ENCODE measurements around the gene LARGE1. TPM values are rescaled to one million over a fixed set of nuclear protein-coding genes. Genes with fewer than 3 reads are reported as not detected.
A peak's percentile ranks its signal among the peaks of the same experiment; 100 is the strongest.

The LARGE1 gene
- total and polyA plus RNA-seq, 2 of the 8 experiments (the other 6 are each of a cell fraction or from before 2014, with no cell fraction given) = 43.7 to 83.0 TPM

GRCh38 chr22:33851821-33852384, 68.4 kb downstream of the LARGE1 start:
- FAIRE-seq (no peak), DNase-seq (ENCODE audit: low read depth in 1 of 2, low spot score in 2 of 2) (no peak)
- Histone ChIP-seq H4K8ac (ENCODE audit: extremely low read depth, insufficient read depth, low read length) (no peak overlapping the region), H3K9ac (replicated peaks in 1 of 4; ENCODE audit: extremely low read depth in 1 of 4, low read depth in 3 of 4, low read length in 3 of 4) (peak overlapping the region in 1 of 4 experiments; percentile 60; a peak in 2 of 7 replicates), H2AFZ (ENCODE audit: low read length) (no peak overlapping the region), H3K79me2 (ENCODE audit: control insufficient read depth in 1 of 2, insufficient read depth in 2 of 2, low read length in 2 of 2) (peaks cover 14 to 97% of the 10 kb centered on the region in 2 experiments), H3K4me1 (replicated peaks in 1 of 4; ENCODE audit: control insufficient read depth in 3 of 4, insufficient read depth in 4 of 4, low read length in 3 of 4) (peaks cover 35 to 58% (median 48%) of the 10 kb centered on the region in 4 experiments), H4K20me1 (replicated peaks in 1 of 2; ENCODE audit: control insufficient read depth in 1 of 2, insufficient read depth in 2 of 2, low read length in 2 of 2) (peaks cover 0 to 2% of the 10 kb centered on the region in 2 experiments), H3K27ac (ENCODE audit: low read depth, low read length) (peak overlapping the region; percentile 94), H2BK12ac (ENCODE audit: low read depth, low read length) (no peak overlapping the region), H3K18ac (ENCODE audit: extremely low read depth, low read length) (no peak overlapping the region), H3K56ac (replicated peaks; ENCODE audit: insufficient read length, low read depth, low read length) (no peak overlapping the region), H3K4me2 (ENCODE audit: insufficient read depth in 1 of 2, low read depth in 2 of 2, low read length in 2 of 2) (peak overlapping the region in 1 of 2 experiments; percentile 45; a peak in 2 of 4 replicates), H3K4me3 (ENCODE audit: extremely low read depth in 1 of 4, insufficient read depth in 2 of 4, low read depth in 3 of 4, low read length in 4 of 4) (0 out of 8 replicates have a peak overlapping the region, but pooled peaks of 1 of the 4 experiments have one; percentile 48), H2BK20ac (ENCODE audit: low read length) (0 out of 2 replicates have a peak overlapping the region, but pooled peaks have one; percentile 8), H3K79me1 (ENCODE audit: low read depth, low read length) (peaks cover 10% of the 10 kb centered on the region), H2BK15ac (ENCODE audit: low read length) (no peak overlapping the region), H4K5ac (ENCODE audit: insufficient read length, low read depth, low read length) (no peak overlapping the region), H2BK120ac (replicated peaks; ENCODE audit: low read depth, low read length) (no peak overlapping the region), H3K23ac (ENCODE audit: insufficient read length) (no peak overlapping the region), H3K4ac (replicated peaks; ENCODE audit: insufficient read length, low read depth, low read length) (no peak overlapping the region), H2BK5ac (ENCODE audit: low read depth, low read length) (0 out of 2 replicates have a peak overlapping the region, but pooled peaks have one; percentile 77), H4K91ac (replicated peaks; ENCODE audit: insufficient read length, low read length) (no peak overlapping the region), H2AK5ac (ENCODE audit: low read depth, low read length) (no peak overlapping the region), H3K14ac (ENCODE audit: insufficient read length) (no peak overlapping the region), H3K27me3 (replicated peaks in 1 of 4; ENCODE audit: control insufficient read depth in 3 of 4, extremely low read depth in 1 of 4, insufficient read depth in 3 of 4, low read length in 3 of 4) (no peaks in the 10 kb centered on the region), H3K23me2 (ENCODE audit: low read depth, low read length) (no peaks in the 10 kb centered on the region; the same call in 1 of the 2 replicates), H3K9me3 (ENCODE audit: insufficient read depth in 2 of 2, low read depth in 1 of 2, low read length in 1 of 2) (no peaks in the 10 kb centered on the region), H3K36me3 (ENCODE audit: control insufficient read depth in 2 of 4, insufficient read depth in 4 of 4, low read length in 3 of 4) (0 out of 8 replicates have a peak, but pooled peaks cover 0 to 5% (median 0%) of the 10 kb centered on the region in 4 experiments)
- WGBS, 2 experiments (ENCODE audit: extremely low coverage in 1 of 2, insufficient coverage in 1 of 2, insufficient read length in 1 of 2, insufficient replicate concordance in 2 of 2, low coverage in 1 of 2, low lambda C conversion rate in 2 of 2, missing lambda C conversion rate in 1 of 2) = 82% methylated on average over 5 of the region's 5 CpGs; no CpG with 5 or more reads in 1 of the 2 experiments
- POLR2A ChIA-PET (ENCODE audit: partially characterized antibody) = interaction anchor here (1.1 to 2.6 kb wide), 6 partner anchors 9 to 67 kb away, joined by 3 to 11 read pairs (median 6); no protein-coding TSS in a partner anchor
- CTCF ChIA-PET (ENCODE audit: partially characterized antibody) = interaction anchor here (1.4 to 2.3 kb wide), 2 partner anchors 16 to 71 kb away, joined by 4 to 5 read pairs; no protein-coding TSS in a partner anchor
- TF ChIP-seq POU5F1 (IDR thresholded peaks at IDR 0.05; ENCODE audit: low read depth, low read length) = no peak
- no peak for TF ChIP-seq E2F6 (IDR thresholded peaks at IDR 0.05)
- no peak for TF ChIP-seq CTBP2 (IDR thresholded peaks at IDR 0.05; ENCODE audit: borderline replicate concordance, insufficient read depth, insufficient read length, low read length)
- no peak for TF ChIP-seq CREB1 (IDR thresholded peaks at IDR 0.05)
- TF ChIP-seq CBX8 (IDR thresholded peaks at IDR 0.05; ENCODE audit: borderline replicate concordance, low read depth, low read length) = no peak
- TF ChIP-seq TAF7 (optimal IDR thresholded peaks at IDR 0.05; ENCODE audit: borderline replicate concordance, low read depth, low read length) = no peak
- no peak for TF ChIP-seq USF2 (IDR thresholded peaks at IDR 0.05; ENCODE audit: low read length)
- TF ChIP-seq PHF8 (conservative IDR thresholded peaks at IDR 0.05; ENCODE audit: low read depth, low read length) = no peak
- no peak for TF ChIP-seq SRF (IDR thresholded peaks at IDR 0.05; ENCODE audit: low read depth, low read length)
- TF ChIP-seq NANOG (IDR thresholded peaks at IDR 0.05; ENCODE audit: insufficient read depth, low read depth, low read length, poor library complexity, severe bottlenecking) = no peak
